ACHN (cell line): Measurements from ENCODE around the gene PDZD4.

Experiments used
- DNase-seq: peaks from one replicate; pipeline ENCODE4 v3.0.0-alpha.2; 2015
- in situ Hi-C: cut with HindIII; loops from 2 replicates; pipeline ENCODE4 v1.10.0; 2017; ENCODE audit warnings: low sequenced_read_pairs, low pct_ligation_motif_present, low pct_unique_long_range_greater_than_20kb

The PDZD4 gene

GRCh38 chrX:153769158-153769864 is 61.0 kb downstream of the PDZD4 start:
- in situ Hi-C loops = no loop called here
- no peak for DNase-seq

GRCh38 chrX:153768311-153769157 is 61.8 kb downstream of the PDZD4 start:
- in situ Hi-C loops = no loop called here

DNA sequence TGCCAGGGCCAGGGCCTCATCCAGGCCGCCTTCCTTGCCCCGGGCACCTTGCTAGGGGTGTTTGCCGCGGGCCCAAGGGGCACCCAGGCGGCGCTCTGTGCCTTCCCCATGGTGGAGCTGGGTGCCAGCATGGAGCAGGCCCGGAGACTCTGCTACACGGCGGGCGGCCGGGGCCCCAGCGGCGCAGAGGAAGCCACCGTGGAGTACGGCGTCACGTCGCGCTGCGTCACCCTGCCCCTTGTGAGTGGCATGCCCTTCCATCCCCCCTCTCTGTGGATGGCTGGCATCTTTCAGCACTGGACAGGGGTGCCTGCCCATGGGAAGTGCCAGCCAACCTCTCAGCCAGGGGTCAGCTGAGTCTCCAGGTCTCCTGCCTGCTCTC is 62.7 kb downstream of the PDZD4 start:
- in situ Hi-C loops = no loop called here
- DNase-seq = no peak

More at GRCh38 chrX:153768311-153769157, 61.8 kb downstream of the PDZD4 start:
- DNase-seq = no peak

- DNase-seq = no peak
- in situ Hi-C loops = no loop called here
Measured at GRCh38 chrX:153766871-153767673, 63.3 kb downstream of the PDZD4 start.

GRCh38 chrX:153766098-153766817 is 64.1 kb downstream of the PDZD4 start:
- in situ Hi-C loops = no loop called here
- no peak for DNase-seq

DNA sequence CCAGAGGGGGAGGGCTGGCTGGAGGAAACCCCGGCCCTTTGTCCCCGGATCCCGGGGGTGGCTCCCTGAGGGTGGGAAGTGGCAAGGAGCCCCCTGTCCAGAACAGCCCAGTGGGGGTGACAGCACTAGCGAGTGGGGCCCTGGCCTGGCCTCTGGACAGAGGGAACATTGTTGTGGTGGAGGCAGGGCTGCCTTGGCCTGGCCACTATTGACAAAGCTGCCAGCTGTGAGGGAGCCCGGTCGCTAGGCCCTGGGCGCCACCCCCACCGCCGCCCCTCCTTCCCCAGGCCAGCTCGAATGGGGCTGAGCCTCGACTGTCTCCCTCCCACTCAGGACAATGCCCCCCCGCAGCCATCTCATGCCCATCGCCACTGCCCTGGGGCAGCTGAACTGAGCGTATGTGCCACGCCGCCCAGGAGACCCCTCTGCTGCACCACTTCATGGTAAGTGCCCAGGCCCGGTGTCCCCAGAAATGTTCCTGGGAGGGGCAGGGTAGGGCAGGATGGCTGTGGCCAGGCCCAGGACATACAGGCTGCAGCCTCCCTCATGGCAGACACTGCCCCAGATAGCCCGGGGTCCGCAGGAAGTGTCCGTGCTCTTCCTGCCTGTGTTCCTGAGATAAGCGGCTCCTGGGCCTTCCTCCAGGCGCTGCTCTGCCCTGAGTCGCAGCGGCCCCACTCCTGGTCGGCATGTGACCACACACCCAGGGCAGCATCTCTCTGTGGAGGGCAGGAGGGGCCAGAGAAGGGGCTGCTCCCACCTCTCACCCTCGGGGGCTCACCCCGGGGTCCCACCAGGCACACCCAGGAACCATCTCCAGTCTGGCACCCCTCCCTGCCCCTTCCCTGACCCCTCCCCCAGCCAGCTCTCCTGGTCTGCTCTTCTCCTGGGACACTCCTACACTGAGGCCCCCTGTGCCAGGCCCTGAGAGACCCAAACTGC is 64.9 kb downstream of the PDZD4 start:
- DNase-seq = no peak

GRCh38 chrX:153764786-153765137 is 65.6 kb downstream of the PDZD4 start:
- in situ Hi-C loops = no loop called here
- no peak for DNase-seq

More for the DNA sequence above, 64.9 kb downstream of the PDZD4 start:
- in situ Hi-C loops = no loop called here

- DNase-seq = peak; percentile 59
- in situ Hi-C loops = no loop called here
Measured at GRCh38 chrX:153763989-153764755, 66.2 kb downstream of the PDZD4 start, which contains the start of gene PLXNB3. TSS of gene PLXNB3 (plus strand) at chrX:153764249. CDS start at chrX:153765536, 1,287 bp downstream.

GRCh38 chrX:153763298-153763932 is 66.9 kb downstream of the PDZD4 start:
- DNase-seq = no peak
- in situ Hi-C loops = no loop called here

GRCh38 chrX:153762626-153763173 is 67.6 kb downstream of the PDZD4 start:
- in situ Hi-C loops = no loop called here
- DNase-seq = no peak

GRCh38 chrX:153761863-153762262 is 68.5 kb downstream of the PDZD4 start:
- no peak for DNase-seq
- in situ Hi-C loops = no loop called here

- in situ Hi-C loops = no loop called here
- no peak for DNase-seq
Measured at GRCh38 chrX:153755136-153755535, 75.2 kb downstream of the PDZD4 start.
